ENCODE measurements around the gene GMNN. TPM values are rescaled to one million over a fixed set of nuclear protein-coding genes. Genes with fewer than 3 reads are reported as not detected.

Gene GMNN
- polyA plus RNA-seq, 3 donors = 2.6 to 5.2 (median 2.9) TPM

DNA sequence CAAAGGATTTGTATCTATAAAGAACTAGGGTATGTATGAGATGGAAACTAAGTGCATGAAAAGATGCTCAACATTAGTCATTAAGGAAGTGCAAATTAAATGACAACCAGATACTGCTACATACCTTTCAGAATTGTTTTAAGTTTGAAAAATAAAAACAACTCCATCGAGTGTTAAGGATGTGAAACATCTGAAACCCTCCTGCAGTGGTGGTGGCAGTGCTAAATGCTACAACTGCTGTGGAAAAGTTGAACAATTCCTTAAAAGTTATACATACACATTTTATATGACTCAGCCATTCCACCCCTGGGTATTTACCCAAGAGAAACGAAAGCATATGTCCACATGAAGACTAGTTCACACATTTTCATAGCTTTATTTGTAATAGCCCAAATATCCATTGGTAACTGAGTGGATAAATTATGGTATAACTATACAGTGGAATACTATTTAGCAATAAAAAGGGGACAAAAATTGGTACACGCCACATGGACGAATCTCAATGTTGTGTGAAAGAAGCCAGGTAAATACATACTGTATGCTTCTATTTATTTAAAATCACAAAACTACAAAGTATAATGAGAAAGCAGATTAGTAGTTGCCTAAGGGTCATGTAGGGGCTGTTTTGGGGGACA is 13.4 kb downstream of the GMNN start:
- Histone ChIP-seq H3K27me3 (ENCODE audit: control insufficient read depth in 2 of 2, insufficient read depth in 2 of 2, low read length in 2 of 2) (no peaks in the 10 kb centered on the region), H3K9ac (ENCODE audit: insufficient read depth, low read length, poor library complexity, severe bottlenecking) (no peak overlapping the region), H3K4me1 (ENCODE audit: control insufficient read depth in 1 of 2, insufficient read depth in 2 of 2, low read length in 2 of 2) (no peaks in the 10 kb centered on the region), H3K9me3 (replicated peaks in 1 of 2; ENCODE audit: control insufficient read depth in 1 of 2, insufficient read depth in 1 of 2, low read length in 2 of 2) (no peaks in the 10 kb centered on the region), H3K36me3 (replicated peaks in 1 of 2; ENCODE audit: control insufficient read depth in 1 of 2, insufficient read depth in 2 of 2, low read length in 2 of 2) (peaks cover 37 to 51% of the 10 kb centered on the region in 2 donors), H3K4me3 (replicated peaks in 1 of 3; ENCODE audit: low read depth in 2 of 3, low read length in 3 of 3) (no peak overlapping the region), H3K27ac (ENCODE audit: low read depth in 1 of 2, low read length in 2 of 2) (no peak overlapping the region), H3K79me2 (ENCODE audit: insufficient read depth, low read length) (peaks cover 8% of the 10 kb centered on the region), H2AFZ (ENCODE audit: insufficient read depth, low read depth, low read length, poor library complexity, severe bottlenecking) (no peak overlapping the region), H3K4me2 (replicated peaks; ENCODE audit: extremely low read depth, low read length, poor library complexity, severe bottlenecking) (no peak overlapping the region), H4K20me1 (ENCODE audit: insufficient read depth, low read length) (no peaks in the 10 kb centered on the region)
- no peak for DNase-seq
- peaks cover 0 to 2% (median 0%) of the 10 kb centered on the region in 7 donors for H3K9me3 Mint-ChIP-seq
- TF ChIP-seq, protein P1, sequence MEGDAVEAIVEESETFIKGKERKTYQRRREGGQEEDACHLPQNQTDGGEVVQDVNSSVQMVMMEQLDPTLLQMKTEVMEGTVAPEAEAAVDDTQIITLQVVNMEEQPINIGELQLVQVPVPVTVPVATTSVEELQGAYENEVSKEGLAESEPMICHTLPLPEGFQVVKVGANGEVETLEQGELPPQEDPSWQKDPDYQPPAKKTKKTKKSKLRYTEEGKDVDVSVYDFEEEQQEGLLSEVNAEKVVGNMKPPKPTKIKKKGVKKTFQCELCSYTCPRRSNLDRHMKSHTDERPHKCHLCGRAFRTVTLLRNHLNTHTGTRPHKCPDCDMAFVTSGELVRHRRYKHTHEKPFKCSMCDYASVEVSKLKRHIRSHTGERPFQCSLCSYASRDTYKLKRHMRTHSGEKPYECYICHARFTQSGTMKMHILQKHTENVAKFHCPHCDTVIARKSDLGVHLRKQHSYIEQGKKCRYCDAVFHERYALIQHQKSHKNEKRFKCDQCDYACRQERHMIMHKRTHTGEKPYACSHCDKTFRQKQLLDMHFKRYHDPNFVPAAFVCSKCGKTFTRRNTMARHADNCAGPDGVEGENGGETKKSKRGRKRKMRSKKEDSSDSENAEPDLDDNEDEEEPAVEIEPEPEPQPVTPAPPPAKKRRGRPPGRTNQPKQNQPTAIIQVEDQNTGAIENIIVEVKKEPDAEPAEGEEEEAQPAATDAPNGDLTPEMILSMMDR (IDR thresholded peaks at IDR 0.05) = no peak
- intact Hi-C loops (cut with micrococcal nuclease) = no loop called here
- H3K27me3 Mint-ChIP-seq (ENCODE audit: low read depth in 3 of 3) = no peaks in the 10 kb centered on the region
- no peak overlapping the region for H3K4me3 Mint-ChIP-seq
- H3K27ac Mint-ChIP-seq = no peak overlapping the region
- no CpG with 5 or more reads among the region's 4 CpGs for WGBS (ENCODE audit: insufficient coverage)
- no peaks in the 10 kb centered on the region for H3K4me1 Mint-ChIP-seq
- H3K36me3 Mint-ChIP-seq = peaks cover 26 to 37% of the 10 kb centered on the region in 2 donors

DNA sequence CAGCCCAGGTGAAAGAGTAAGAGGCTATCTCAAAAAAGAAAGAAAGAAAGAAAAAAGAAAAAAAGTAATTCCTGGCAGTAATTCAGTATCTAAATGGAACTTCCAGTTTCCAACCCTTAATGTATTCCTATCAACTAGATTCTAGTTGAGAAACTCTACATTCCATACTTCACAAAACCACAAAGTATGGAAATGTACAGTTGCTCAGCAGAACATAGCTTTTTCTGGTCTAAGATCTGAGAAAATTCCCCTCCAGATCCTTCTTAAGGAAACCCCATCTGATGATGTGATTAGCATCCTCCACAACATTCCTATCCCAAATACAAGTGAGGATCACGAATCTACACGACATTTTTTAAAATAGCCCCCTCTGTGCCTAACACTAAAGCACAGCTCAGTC is 20.4 kb downstream of the GMNN start:
- no peak overlapping the region for H3K9ac ChIP-seq (ENCODE audit: insufficient read depth, low read length, poor library complexity, severe bottlenecking)
- no peak overlapping the region for H3K4me3 ChIP-seq (replicated peaks in 1 of 3; ENCODE audit: low read depth in 2 of 3, low read length in 3 of 3)
- H3K79me2 ChIP-seq (ENCODE audit: insufficient read depth, low read length) = no peaks in the 10 kb centered on the region
- H3K4me1 ChIP-seq (ENCODE audit: control insufficient read depth in 1 of 2, insufficient read depth in 2 of 2, low read length in 2 of 2) = no peaks in the 10 kb centered on the region
- intact Hi-C loops (cut with micrococcal nuclease) = no loop called here
- no peak for DNase-seq
- H3K36me3 Mint-ChIP-seq = peaks cover 5 to 11% of the 10 kb centered on the region in 2 donors
- no peaks in the 10 kb centered on the region for H3K9me3 ChIP-seq (replicated peaks in 1 of 2; ENCODE audit: control insufficient read depth in 1 of 2, insufficient read depth in 1 of 2, low read length in 2 of 2)
- H3K27ac ChIP-seq (ENCODE audit: low read depth in 1 of 2, low read length in 2 of 2) = no peak overlapping the region
- TF ChIP-seq, protein P1 (IDR thresholded peaks at IDR 0.05) = no peak
- H2AFZ ChIP-seq (ENCODE audit: insufficient read depth, low read depth, low read length, poor library complexity, severe bottlenecking) = no peak overlapping the region
- H3K9me3 Mint-ChIP-seq = no peaks in the 10 kb centered on the region
- H3K4me3 Mint-ChIP-seq = no peak overlapping the region
- H3K27me3 ChIP-seq (ENCODE audit: control insufficient read depth in 2 of 2, insufficient read depth in 2 of 2, low read length in 2 of 2) = no peaks in the 10 kb centered on the region
- H3K27me3 Mint-ChIP-seq (ENCODE audit: low read depth in 3 of 3) = peaks cover 0 to 3% (median 0%) of the 10 kb centered on the region in 3 donors
- no peaks in the 10 kb centered on the region for H3K4me1 Mint-ChIP-seq
- H4K20me1 ChIP-seq (ENCODE audit: insufficient read depth, low read length) = no peaks in the 10 kb centered on the region
- no CpG with 5 or more reads among the region's 2 CpGs for WGBS (ENCODE audit: insufficient coverage)
- H3K27ac Mint-ChIP-seq = no peak overlapping the region
- no peaks in the 10 kb centered on the region for H3K36me3 ChIP-seq (replicated peaks in 1 of 2; ENCODE audit: control insufficient read depth in 1 of 2, insufficient read depth in 2 of 2, low read length in 2 of 2)
- no peak overlapping the region for H3K4me2 ChIP-seq (replicated peaks; ENCODE audit: extremely low read depth, low read length, poor library complexity, severe bottlenecking)

Data from CD14-positive monocyte (primary cell).